GM19351 (cell line): ENCODE results near the gene RPS6KA2.

Experiments used
- ATAC-seq: cut with Tn5 transposase; IDR thresholded peaks from one replicate; pipeline ENCODE4 v1.9.1; 2021; ENCODE audit warnings: mild to moderate bottlenecking, moderate library complexity; ENCODE audit not compliant: unreplicated experiment

Gene RPS6KA2

DNA sequence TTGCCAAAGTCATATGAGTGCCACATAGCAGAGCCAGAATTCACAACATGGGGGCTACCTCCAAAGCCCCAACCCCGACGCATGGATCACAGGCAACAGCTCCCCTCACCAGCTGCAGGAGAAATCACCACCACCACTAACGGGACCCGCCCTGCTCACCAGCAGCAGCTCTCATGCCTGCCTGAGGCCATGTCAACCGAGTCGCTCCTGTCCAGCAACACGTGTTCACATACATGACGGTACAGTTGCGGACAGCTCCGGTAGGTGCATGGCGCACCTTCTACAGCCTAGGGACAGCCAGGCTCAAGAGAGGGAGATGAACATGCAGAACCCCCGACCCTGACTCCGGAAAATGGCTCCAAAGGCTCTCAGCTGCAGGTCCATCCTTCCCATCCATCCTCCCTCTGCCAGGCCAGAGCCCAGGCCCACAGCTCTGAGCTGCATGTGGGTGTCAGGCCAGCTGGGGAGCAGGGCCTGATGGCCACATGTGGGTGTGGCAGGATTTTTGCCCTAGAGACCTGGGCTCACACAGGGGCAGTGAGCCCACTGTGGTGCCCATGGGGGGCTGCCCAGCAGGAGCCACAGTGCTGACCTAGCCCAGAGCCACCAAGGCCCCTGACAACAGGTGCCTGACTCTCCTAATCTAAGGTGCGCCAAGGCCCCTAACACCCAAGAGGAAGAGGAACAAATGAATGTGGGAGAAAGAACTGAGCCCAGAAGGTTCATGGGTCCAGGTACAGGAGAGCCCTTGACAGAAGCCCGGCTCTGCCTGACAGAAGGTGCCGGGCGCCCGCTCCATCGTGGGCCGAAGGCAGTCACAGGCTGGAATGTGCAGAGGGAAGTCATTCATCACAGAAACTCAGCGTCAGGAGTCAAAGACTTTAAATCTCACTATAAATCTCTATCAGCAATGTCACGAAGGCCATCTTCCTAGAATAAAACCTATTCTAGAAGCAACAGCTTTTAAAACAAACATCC is 10.5 kb downstream of the RPS6KA2 start:
- ATAC-seq: no peak

DNA sequence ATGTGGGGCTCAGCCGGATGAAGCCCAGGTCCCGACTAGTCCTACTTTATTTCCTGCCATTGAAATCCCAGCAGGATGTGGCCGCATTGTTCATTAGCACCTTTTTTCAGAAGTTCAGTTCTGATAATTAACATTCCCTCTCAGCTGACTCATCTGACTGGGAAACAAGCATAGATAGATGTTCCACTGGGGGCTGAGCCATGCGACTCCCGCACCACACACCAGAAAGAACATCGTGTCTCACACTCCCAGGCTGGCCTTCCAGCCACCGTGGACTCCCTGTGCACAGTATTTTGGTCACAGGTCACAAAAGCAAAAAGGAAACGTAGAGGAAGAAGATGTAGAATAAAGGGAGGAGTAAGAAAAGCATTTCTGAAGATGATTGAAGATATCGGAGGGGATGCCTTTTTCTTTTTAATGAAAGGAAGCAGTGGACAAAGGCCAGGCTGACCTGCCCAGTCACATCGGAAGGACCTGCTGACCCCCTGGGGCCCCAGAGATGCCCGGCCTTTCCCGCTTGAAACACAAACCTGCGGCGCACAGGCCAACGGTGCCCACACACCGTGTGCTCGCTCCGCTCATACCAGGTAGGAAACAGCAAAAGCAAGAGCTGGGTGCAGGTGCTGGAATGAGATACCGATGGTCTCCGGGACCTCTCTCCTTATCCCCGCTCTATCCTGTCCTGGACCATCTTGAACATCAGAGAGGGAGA is 11.8 kb downstream of the RPS6KA2 start:
- no peak for ATAC-seq

DNA sequence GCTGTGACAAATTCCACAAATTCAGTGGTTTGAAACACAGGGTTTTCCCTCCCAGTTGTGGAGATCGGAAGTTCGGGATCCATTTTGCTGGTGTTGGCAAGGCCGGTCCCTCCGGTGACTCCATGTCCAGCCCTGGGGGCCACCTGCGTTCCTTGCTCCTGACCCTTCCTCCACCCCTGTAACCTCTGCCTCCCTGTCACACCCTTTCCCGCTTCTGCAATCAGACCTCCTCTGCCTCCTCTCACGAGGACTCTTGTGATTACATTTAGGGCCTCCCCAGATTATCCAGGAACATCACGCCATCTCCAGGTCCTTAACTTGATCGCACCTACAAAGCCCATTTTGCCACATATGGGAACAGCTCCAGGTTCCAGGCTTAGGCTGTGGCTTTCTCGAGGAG is 12.5 kb downstream of the RPS6KA2 start:
- no peak for ATAC-seq

DNA sequence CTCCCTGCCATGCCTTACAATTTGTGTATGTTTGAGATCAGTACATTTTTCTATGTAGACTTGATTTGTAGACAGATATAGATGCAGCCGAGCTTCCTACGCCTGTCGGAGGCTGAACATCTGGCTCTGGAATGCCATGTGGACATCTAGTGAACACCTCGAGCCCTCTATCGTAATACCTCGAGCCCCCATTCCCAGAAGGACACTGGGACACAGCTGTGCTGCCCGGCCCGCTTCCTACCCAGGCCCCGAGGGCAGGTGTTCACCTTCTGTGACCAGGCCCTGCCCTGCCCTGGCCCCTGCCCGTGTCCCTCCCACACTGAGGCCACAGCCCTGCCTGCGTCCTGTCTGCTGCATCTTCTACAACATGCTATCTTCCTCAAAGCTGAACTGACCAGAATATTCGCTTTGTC is 12.9 kb downstream of the RPS6KA2 start:
- no peak for ATAC-seq

GRCh38 chr6:166613027-166613426 is 14.0 kb downstream of the RPS6KA2 start:
- ATAC-seq: no peak

DNA sequence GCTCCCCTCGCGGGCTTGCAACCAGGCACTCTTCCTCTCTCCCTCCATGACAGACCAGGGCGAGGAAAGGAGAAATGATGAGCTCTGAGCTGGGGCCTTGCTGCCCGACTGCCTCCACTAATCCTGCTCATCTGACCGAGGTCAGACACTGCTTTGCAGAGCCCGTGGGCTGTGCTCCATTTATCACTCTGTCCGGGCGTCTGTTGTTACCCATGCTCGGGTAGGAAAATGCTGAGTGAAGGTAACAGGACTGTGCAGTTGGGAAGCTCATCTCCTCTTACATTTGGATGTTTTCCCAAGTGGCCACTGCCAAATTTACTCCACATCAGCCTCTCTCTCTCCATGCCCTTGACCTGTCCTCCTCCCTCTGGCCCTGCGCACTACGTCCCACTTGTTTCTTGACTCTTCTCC is 14.6 kb downstream of the RPS6KA2 start:
- no peak for ATAC-seq

DNA sequence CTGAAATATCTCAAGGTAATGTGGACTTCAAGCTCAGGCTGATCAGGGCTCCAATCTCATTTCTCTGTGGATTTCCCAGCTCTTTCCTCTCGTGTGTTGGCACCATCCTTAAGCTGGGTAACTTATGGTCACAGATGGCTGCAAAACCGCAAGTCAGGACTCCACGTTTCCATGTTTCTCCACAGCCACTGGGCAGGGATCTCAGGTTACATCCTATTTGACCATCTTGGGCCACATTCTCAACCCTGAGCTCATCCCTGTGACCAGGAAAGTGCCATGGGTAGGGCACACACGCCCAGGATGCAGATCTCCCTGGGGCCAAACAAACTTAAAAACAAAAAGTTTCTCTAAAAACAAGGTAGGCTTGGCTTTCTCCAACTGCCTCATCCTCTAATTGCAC is 15.4 kb downstream of the RPS6KA2 start:
- ATAC-seq: no peak

DNA sequence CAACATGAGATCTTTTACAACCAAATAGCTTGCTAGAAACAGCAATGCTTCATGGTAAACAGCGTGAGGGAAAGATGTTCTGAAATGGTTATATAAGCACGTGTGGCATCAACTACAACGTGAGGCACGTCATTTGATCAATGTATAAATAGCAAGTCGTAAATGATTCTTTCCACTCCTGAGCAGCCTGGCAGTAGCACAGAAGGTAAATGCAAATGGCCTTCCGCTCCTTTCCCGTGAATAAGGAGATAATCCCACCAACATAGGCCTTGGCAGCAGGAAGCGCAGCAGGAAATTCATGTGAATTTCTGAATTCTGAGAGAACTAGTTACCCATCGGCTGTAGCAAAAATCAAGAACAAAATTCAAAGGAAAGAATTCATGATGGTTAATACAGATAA is 17.0 kb downstream of the RPS6KA2 start:
- ATAC-seq: no peak

GRCh38 chr6:166608774-166609173 is 18.3 kb downstream of the RPS6KA2 start:
- ATAC-seq: no peak

GRCh38 chr6:166605752-166606151 is 21.3 kb downstream of the RPS6KA2 start:
- no peak for ATAC-seq

- no peak for ATAC-seq
Observed at GRCh38 chr6:166604911-166605310, 22.1 kb downstream of the RPS6KA2 start.

DNA sequence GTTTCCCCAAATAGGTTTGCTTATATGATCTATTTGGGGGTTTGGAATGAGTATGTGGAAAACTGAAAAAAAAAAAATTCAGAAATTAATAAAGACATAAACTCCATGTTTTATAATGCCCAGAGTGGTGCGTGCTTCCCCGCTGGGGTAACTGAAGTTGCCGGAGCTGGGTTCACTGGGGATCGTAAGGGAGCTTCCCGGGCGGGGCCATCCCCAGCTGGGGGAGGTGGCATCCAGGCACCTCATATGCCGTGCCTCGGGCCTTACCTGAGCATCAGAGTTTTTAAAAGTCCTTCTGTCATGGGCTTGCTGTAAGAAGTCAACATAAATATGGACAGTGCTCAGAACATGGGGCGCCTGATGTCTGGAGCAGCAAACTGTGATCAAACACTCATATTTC is 22.7 kb downstream of the RPS6KA2 start:
- no peak for ATAC-seq

- ATAC-seq: no peak
Observed at GRCh38 chr6:166603043-166603690, 23.9 kb downstream of the RPS6KA2 start.

- ATAC-seq: no peak
Observed at GRCh38 chr6:166601956-166602355, 25.1 kb downstream of the RPS6KA2 start.

DNA sequence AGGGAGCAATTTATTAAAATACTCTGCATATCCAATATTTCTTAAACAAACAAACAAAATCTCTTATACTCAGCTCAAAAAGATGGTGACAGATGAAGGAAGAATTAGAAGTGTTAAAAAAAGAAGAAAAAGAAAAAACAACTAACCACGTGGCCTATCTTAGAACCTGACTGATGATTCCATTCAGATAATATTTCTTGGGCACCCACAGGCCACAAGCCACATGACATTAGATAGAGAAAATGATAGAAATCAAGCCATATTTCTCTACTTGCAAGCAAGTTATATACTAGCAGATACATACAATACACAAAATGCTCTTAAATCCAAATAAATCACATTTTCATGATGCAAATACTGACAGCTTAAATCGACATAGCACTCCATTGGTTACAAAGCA is 26.1 kb downstream of the RPS6KA2 start:
- ATAC-seq: no peak

DNA sequence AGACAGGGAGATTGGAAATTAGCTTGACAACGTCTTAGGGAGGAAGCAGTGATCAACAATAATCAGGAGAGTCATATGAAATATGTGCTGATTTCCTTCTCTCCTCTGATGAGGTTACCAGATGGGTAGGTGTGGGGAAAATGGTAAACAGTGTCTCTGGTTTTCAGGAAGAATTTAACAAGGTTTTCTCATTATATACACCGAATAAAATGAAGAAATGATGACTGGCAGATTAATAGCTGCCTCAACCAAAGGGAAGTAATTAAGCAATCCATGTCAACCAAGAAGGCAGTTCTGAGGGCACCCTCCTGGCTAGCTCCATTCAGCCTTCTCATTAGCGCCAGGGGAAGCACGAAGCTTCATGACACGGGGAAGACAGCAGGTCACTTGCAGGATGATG is 27.8 kb downstream of the RPS6KA2 start:
- no peak for ATAC-seq

DNA sequence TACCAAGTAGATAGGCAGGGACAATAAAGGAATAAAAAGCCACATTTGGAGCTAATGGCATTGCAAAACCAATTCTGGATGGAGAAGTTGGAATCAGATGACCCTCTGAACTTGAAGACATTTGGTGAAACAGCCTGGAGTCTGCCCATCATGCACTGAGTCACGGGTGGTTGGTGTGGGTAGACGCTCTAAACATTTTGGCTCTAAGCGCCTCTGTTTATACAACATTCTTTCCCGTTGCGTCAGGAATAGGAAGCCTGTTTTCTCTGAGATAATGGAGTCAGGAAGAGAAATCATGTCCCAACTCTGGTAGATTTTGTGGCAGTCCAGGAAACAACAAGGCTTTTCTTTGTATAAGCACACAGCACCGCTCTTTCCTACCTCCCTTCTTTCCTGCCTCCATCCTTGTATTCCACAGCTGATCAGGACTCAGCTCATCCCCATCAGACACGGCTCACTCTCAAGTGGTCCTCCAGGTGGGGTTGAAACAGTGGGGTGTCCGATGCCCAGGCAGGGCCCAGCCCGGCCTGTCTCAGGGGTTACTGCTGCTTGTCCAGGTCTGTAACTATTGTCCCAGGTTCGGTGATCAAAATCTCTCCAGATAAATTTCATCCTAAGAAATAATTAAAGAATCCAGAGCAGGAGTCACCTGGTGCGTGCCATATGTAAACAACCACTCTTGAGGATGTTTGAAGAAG is 28.5 kb downstream of the RPS6KA2 start:
- ATAC-seq: no peak

DNA sequence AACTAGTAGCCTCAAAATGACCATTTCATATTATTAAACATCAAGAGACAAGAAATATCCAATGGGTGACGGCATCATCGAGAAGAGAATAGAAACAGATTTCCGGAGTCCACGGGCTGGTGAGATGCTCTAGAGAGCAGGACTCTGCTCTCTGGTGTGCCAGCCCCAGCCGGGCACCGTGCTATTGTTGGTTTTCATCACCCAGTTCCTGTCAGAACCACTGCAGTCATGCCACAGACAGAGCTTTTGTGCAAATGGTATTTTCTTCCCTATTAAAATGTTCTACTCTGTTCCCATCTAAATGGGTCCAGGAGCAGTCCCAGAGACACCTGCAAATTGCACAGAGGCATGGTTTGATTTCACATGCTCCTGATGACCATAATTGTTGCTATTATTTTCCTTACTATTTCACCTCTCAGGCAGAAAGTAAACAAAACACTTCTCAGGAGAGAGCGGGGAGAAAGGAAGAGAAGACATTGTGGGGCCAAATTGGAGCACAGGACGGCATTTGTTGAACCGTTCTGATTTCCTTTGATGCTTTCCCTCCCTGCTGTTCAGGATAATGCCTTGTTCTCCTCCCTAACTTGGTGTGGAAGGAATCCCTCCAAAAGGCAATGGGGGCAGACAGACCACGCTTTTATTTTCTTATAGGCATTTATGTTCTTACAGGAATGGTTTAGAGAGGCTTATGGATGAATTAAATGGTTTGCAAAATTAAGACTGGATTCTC is 29.2 kb downstream of the RPS6KA2 start:
- no peak for ATAC-seq

GRCh38 chr6:166596776-166597507 is 30.1 kb downstream of the RPS6KA2 start:
- no peak for ATAC-seq

- no peak for ATAC-seq
Observed at GRCh38 chr6:166595949-166596348, 31.1 kb downstream of the RPS6KA2 start.
